GM23338 (cell line): ENCODE measurements around the gene GRIFIN. TPM values are rescaled to one million over a fixed set of nuclear protein-coding genes. Genes with fewer than 3 reads are reported as not detected.

Source experiments
- ATAC-seq: fragments of 200-7000 bp; cut with Tn5 transposase; 3 replicates; pipeline ENCODE4 v1.9.1; 2020
- DNase-seq: peaks from one replicate; pipeline ENCODE4 v3.0.0-alpha.2; 2015; ENCODE audit warnings: low spot score
- H2AFZ ChIP-seq: fragments of 200-600 bp; sonication (generic); 2 replicates; pipeline ENCODE4 v1.8.0; 2016; ENCODE audit warnings: antibody characterized with exemption, mild to moderate bottlenecking, moderate library complexity
- H3F3A ChIP-seq: fragments of 200-600 bp; sonication (generic); replicated peaks from 2 replicates; pipeline ENCODE4 v1.8.0; 2017; ENCODE audit warnings: antibody characterized with exemption, mixed run types, low read depth
- H3K27ac ChIP-seq: fragments of 200-600 bp; sonication (generic); 2 replicates; pipeline ENCODE4 v1.6.1; 2016; ENCODE audit warnings: low read depth
- H3K27me3 ChIP-seq: fragments of 200-600 bp; sonication (generic); 2 replicates; pipeline ENCODE4 v1.8.0; 2016; ENCODE audit warnings: mild to moderate bottlenecking, mixed run types, moderate library complexity; ENCODE audit not compliant: insufficient read depth
- H3K36me3 ChIP-seq: fragments of 200-600 bp; sonication (generic); 2 replicates; pipeline ENCODE4 v1.8.0; 2016; ENCODE audit warnings: mild to moderate bottlenecking; ENCODE audit not compliant: insufficient read depth
- H3K4me1 ChIP-seq: fragments of 200-600 bp; sonication (generic); 2 replicates; pipeline ENCODE4 v1.8.0; 2016; ENCODE audit warnings: mild to moderate bottlenecking, moderate library complexity; ENCODE audit not compliant: insufficient read depth
- H3K4me2 ChIP-seq: fragments of 200-600 bp; sonication (generic); 2 replicates; pipeline ENCODE4 v1.7.1; 2017; ENCODE audit warnings: mixed run types
- H3K4me3 ChIP-seq: fragments of 200-600 bp; sonication (generic); 2 replicates; pipeline ENCODE4 v1.6.1; 2016; ENCODE audit warnings: mixed run types
- H3K79me2 ChIP-seq: fragments of 200-600 bp; sonication (generic); replicated peaks from 2 replicates; pipeline ENCODE4 v1.8.0; 2017; ENCODE audit warnings: mild to moderate bottlenecking; ENCODE audit not compliant: insufficient read depth
- H3K9me2 ChIP-seq: fragments of 200-600 bp; sonication (generic); 2 replicates; pipeline ENCODE4 v1.8.0; 2017; ENCODE audit not compliant: insufficient read depth
- H4K20me1 ChIP-seq: fragments of 200-600 bp; sonication (generic); replicated peaks from 2 replicates; pipeline ENCODE4 v1.8.0; 2017; ENCODE audit warnings: mild to moderate bottlenecking; ENCODE audit not compliant: insufficient read depth
- H3K27ac Mint-ChIP-seq: 2 replicates; pipeline ENCODE4 v1.8.0; 2020; ENCODE audit warnings: inconsistent platforms, mild to moderate bottlenecking, moderate library complexity, mixed read lengths
- H3K27me3 Mint-ChIP-seq: 3 replicates; pipeline ENCODE4 v1.8.0; 2022; ENCODE audit warnings: low read depth, mild to moderate bottlenecking, moderate library complexity, mixed read lengths, inconsistent platforms; ENCODE audit not compliant: insufficient read depth, poor library complexity
- H3K36me3 Mint-ChIP-seq: 3 replicates; pipeline ENCODE4 v1.8.0; 2021; ENCODE audit warnings: low read depth, mild to moderate bottlenecking, inconsistent platforms, moderate library complexity, mixed read lengths
- H3K4me1 Mint-ChIP-seq: 3 replicates; pipeline ENCODE4 v1.8.0; 2020; ENCODE audit warnings: mild to moderate bottlenecking, inconsistent platforms, mixed read lengths
- H3K4me3 Mint-ChIP-seq: 3 replicates; pipeline ENCODE4 v1.8.0; 2021; ENCODE audit warnings: moderate library complexity, mild to moderate bottlenecking, inconsistent platforms, mixed read lengths
- H3K9me3 Mint-ChIP-seq: 3 replicates; pipeline ENCODE4 v1.8.0; 2020; ENCODE audit warnings: moderate library complexity, mild to moderate bottlenecking, inconsistent platforms, mixed read lengths
- CREB1 ChIP-seq: fragments of 250-450 bp; sonication (Bioruptor Pico); IDR thresholded peaks from 2 replicates; pipeline ENCODE4 v1.5.0; 2020; ENCODE audit warnings: low read depth, mild to moderate bottlenecking, moderate library complexity
- CTCF ChIP-seq, 2 experiments: fragments of 200-600 bp in 1 of 2; sonication (generic) in 1 of 2; conservative IDR thresholded peaks; 2 replicates each; pipeline versions ENCODE4 v1.5.1 to v1.6.1; 2016 to 2017; ENCODE audit warnings: antibody characterized with exemption in 2 of 2, low read depth in 2 of 2, mild to moderate bottlenecking in 2 of 2, moderate library complexity in 1 of 2
- ETS1 ChIP-seq: IDR thresholded peaks from 2 replicates; pipeline ENCODE4 v1.6.1; 2016; ENCODE audit warnings: antibody characterized with exemption
- EZH2 ChIP-seq: fragments of 200-600 bp; sonication (generic); IDR thresholded peaks from one replicate; pipeline ENCODE4 v1.8.0; 2017; ENCODE audit warnings: antibody characterized with exemption, mild to moderate bottlenecking, low read depth; ENCODE audit not compliant: unreplicated experiment
- EZH2phosphoT487 ChIP-seq: fragments of 200-600 bp; sonication (generic); IDR thresholded peaks from one replicate; pipeline ENCODE4 v1.8.1; 2018; ENCODE audit warnings: antibody characterized with exemption; ENCODE audit not compliant: unreplicated experiment
- JUNB ChIP-seq: IDR thresholded peaks from one replicate; pipeline ENCODE4 v1.6.1; 2016; ENCODE audit warnings: antibody characterized with exemption; ENCODE audit not compliant: unreplicated experiment
- NANOG ChIP-seq: IDR thresholded peaks from 2 replicates; pipeline ENCODE4 v1.6.1; 2016; ENCODE audit warnings: antibody characterized with exemption, borderline replicate concordance
- POLR2AphosphoS5 ChIP-seq: IDR thresholded peaks from 2 replicates; pipeline ENCODE4 v1.6.1; 2016; ENCODE audit warnings: antibody characterized with exemption, low read depth
- REST ChIP-seq: IDR thresholded peaks from one replicate; pipeline ENCODE4 v1.6.1; 2018; ENCODE audit warnings: antibody characterized with exemption; ENCODE audit not compliant: unreplicated experiment
- STAT1 ChIP-seq: IDR thresholded peaks from one replicate; pipeline ENCODE4 v1.6.1; 2016; ENCODE audit warnings: antibody characterized with exemption; ENCODE audit not compliant: unreplicated experiment
- ZNF114 ChIP-seq: fragments of 250-450 bp; sonication (Bioruptor Pico); IDR thresholded peaks from 2 replicates; pipeline ENCODE4 v1.5.0; 2020; ENCODE audit warnings: mild to moderate bottlenecking, moderate library complexity
- ZNF331 ChIP-seq: fragments of 250-450 bp; sonication (Bioruptor Pico); IDR thresholded peaks from 2 replicates; pipeline ENCODE4 v1.5.0; 2020; ENCODE audit warnings: low read depth, mild to moderate bottlenecking, moderate library complexity
- ZNF462 ChIP-seq: fragments of 250-450 bp; sonication (Bioruptor Pico); IDR thresholded peaks from 2 replicates; pipeline ENCODE4 v1.5.0; 2020; ENCODE audit warnings: mild to moderate bottlenecking, moderate library complexity
- polyA plus RNA-seq: library from polyadenylated mRNA; unstranded; fragments of >200 nt; fragmentation: Nextera tagmentation; extraction: Ambion mirVana; gene quantifications from 2 replicates; pipeline ENCODE4 v1.2.1, GENCODE V29; 2016
- total RNA-seq: library from RNA; depleted of rRNA; stranded (reverse); fragments of >200 nt; shearing (Covaris generic); gene quantifications from 2 replicates; pipeline ENCODE4 v1.2.3, GENCODE V29; 2014

GRIFIN gene
- total and polyA plus RNA-seq, 2 experiments from 2014 or later = not detected

- H3K27me3 ChIP-seq = no peaks in the 10 kb centered on the region
- ATAC-seq (no peak), DNase-seq (no peak)
- Mint-ChIP-seq H3K4me3 (no peak overlapping the region), H3K27ac (no peak overlapping the region), H3K36me3 (no peaks in the 10 kb centered on the region; the same call in 2 of the 3 replicates), H3K27me3 (peaks cover 13% of the 10 kb centered on the region), H3K4me1 (peaks cover 26% of the 10 kb centered on the region), H3K9me3 (no peaks in the 10 kb centered on the region)
- no peaks in the 10 kb centered on the region for H3K9me2 ChIP-seq
- no peak overlapping the region for H3K4me2 ChIP-seq
- TF ChIP-seq REST (no peak), POLR2AphosphoS5 (no peak), ZNF114 (CRISPR knock-in tag) (no peak), EZH2phosphoT487 (no peak), STAT1 (no peak), ETS1 (no peak), ZNF331 (no peak), CTCF (conservative IDR thresholded peaks at IDR 0.05; ENCODE audit: low read depth in 2 of 2) (no peak), CREB1 (CRISPR knock-in tag) (no peak), ZNF462 (CRISPR knock-in tag) (no peak), JUNB (no peak), EZH2 (no peak), NANOG (no peak)
- H2AFZ ChIP-seq = no peak overlapping the region
- H3K4me1 ChIP-seq = peaks cover 13% of the 10 kb centered on the region; the same call in 1 of the 2 replicates
- H3F3A ChIP-seq = 0 out of 2 replicates have a peak, but pooled peaks cover 3% of the 10 kb centered on the region
- no peak overlapping the region for H3K27ac ChIP-seq
- no peaks in the 10 kb centered on the region for H3K79me2 ChIP-seq
- H4K20me1 ChIP-seq = no peaks in the 10 kb centered on the region
- no peak overlapping the region for H3K4me3 ChIP-seq
- no peaks in the 10 kb centered on the region for H3K36me3 ChIP-seq
Measured at GRCh38 chr7:2502647-2502966, 26.4 kb upstream of the GRIFIN start.
